OCI-M2 (cell line): Measurements from ENCODE around the gene DYNC1I1.

Source experiments
- DNase-seq: peaks from one replicate; lab custom pipeline; 2025; ENCODE audit not compliant: unreplicated experiment; lab: John Stamatoyannopoulos, UW

Gene DYNC1I1

DNA sequence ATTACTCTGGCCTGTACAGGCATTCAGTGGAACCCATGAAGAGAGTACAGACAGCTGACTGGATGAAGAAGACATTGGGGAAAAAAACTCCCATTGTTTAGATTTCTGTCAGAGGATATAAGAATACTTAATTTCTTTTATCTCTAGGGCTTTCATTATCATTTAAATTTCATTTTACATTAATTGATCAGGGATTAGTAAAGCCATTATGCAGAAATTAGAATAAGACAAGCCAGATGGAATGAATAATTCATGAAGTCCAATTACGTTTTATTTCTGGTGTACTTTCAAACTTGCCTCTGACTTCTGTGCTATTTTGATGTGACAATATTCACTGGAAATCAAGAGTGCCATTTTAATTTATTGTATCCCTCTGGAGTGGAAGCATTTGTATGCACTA is 302.5 kb downstream of the DYNC1I1 start:
- DNase-seq = no peak

DNA sequence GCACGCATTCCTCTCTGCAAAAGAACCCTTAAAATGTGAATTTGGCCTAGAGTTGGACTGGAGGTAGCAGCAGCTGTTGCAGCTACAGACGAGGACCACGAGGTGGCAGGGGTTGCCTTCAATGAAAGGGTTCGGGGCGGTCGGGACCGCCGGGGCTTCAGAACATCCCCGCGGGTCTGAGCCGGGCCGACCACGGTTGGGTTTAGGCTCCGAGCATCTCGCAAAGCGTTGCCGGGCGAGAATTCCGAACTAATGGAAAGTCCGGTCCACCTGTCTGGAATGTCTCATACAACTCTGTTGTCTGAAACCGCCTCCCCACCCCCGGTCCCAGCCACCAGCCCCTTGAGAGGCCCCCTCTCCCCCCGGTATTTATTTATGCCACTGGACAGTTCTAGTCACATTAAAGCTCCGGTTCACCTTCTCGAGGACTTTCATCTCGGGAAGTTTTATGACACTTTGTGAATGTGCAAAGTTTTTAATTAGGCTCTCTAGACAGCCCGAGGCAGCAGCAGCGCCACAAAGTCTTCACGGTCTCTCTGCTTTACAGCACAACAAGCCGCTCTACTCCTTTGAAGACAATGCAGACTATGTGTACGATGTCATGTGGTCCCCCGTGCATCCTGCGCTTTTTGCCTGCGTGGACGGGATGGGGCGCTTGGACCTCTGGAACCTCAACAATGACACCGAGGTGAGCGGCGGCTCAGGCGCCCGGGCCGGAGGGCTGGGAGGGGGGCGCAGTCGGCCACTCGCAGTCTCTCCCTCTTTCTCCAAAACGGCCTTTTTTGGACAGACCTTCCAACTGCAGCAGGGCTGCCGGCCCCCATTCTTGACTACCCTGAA is 303.4 kb downstream of the DYNC1I1 start:
- no peak for DNase-seq

- no peak for DNase-seq
These were observed 304.0 kb downstream of the DYNC1I1 start for GRCh38 chr7:96076350-96076707.

DNA sequence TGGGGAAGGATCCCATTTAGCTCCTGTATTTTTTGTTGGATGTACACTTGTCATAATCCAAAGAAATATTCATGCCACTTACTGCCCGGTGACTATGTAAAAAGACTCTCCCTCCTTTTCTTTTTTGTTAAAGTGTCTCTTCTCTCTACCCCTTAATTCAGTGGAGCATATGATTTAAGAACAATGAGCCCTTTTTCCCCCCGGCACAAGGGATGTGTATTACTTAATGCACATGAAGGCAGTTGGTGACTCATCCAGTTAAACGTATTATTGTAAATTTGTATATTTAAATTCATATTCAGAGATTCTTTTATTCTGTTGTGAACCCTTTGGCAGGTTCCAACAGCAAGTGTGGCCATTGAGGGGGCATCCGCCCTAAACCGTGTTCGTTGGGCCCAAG is 307.7 kb downstream of the DYNC1I1 start:
- DNase-seq = no peak

DNA sequence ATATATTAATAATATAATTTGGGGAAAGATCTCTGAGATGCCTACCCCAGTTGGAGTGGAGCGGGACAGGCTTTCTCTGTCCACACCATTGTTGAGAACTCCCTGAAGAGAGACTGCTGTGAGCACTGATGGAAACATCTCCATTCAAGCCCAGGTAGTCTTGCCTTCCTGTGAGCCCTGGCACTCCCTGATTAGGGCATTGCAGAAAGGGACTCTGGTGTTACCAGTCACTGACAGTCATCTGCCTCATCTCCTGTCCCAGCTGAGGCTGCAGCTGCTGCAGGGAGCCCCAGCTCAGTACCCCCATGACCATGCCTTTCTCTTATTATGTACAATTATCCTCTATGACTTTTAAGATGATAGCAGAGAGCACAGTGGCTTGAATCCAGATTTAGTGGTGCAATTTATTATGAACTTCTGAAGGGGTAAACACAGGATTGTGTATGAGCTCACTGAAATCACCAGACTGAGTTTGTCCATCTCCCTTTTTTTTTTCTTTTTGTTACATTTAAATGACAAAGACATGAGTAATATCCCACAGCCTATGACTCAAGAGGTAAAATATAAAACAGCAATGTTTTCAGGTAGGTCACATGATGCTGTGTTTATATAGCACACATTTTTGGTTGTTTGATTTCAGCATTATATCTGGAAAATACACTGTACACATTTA is 312.7 kb downstream of the DYNC1I1 start:
- no peak for DNase-seq

- no peak for DNase-seq
These were observed 313.6 kb downstream of the DYNC1I1 start for GRCh38 chr7:96085953-96086352.

- DNase-seq = no peak
These were observed 316.2 kb downstream of the DYNC1I1 start for GRCh38 chr7:96088579-96088978.

- DNase-seq = no peak
These were observed 317.2 kb downstream of the DYNC1I1 start for GRCh38 chr7:96089511-96089910.

GRCh38 chr7:96090756-96091155 is 318.4 kb downstream of the DYNC1I1 start:
- no peak for DNase-seq

DNA sequence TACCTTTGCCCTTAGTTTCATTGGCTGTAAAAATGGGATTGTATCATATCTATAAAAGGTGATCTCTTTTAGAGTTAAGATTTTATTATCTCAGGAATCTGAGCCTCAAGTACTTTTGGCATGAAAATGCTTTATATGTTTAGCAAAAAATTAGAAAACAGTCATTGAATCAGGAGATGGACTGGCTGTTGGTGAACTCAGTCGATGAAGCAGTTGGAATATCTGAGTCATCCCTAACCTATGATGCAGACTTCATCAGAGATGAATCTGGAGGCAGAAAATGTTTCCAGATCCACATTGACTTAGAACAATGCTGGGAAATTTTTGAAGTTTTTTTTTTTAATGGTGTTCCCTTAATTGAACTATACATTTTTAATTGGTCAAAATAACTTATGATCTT is 321.1 kb downstream of the DYNC1I1 start:
- DNase-seq = no peak

DNA sequence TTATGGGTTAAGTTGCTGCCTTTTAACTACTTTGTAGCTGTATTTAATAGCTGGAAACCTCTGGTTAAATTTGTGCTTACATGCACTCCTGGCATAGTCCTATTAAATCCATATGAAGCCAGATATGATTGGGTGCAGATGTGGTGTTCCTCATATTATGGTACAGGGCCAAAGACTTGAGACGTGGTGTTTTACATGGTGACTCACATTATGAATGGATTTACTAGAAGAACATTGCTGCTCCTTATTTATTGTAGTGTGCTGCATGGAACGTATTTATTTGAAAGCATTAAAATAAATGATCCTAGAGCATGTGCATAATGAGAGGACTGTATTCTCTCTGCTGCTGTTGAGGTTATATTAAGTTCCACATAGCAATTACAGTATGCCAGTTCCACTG is 325.5 kb downstream of the DYNC1I1 start:
- DNase-seq = no peak

- DNase-seq = no peak
These were observed 328.4 kb downstream of the DYNC1I1 start for GRCh38 chr7:96100737-96101136.

DNA sequence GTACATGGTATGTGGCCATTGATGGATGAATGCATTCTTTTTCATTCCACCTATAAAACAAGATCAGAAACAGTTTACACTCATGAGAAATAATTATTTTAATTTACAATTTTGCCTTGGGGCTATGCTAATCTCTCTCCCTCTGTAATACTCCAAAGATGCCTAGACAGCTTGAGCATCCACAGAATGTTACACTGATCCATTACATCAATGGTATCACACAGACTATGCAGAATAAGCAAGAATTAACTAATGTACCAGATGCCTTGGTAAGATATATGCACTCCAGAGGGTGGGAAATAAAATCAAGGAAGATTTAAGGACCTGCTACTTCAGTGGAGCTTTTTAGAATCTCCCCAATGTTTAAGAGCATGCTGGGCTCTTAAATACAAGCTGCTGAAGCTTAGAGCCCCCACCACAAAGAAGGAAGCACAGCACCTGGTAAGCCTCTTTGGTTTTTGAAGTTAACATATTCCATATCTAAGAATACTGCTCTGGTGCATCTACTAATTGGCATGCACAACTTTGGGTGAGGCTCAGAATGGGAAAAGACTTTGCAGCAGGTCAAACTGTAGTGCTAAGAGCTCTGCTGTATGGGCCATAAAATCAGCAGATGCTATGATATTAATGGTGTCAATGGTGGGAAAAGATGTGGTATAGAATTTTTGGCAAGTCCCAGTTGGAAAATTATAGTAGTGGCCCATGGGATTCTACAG is 329.9 kb downstream of the DYNC1I1 start:
- no peak for DNase-seq

- no peak for DNase-seq
These were observed 332.6 kb downstream of the DYNC1I1 start for GRCh38 chr7:96104984-96105383.

- no peak for DNase-seq
These were observed 339.1 kb downstream of the DYNC1I1 start for GRCh38 chr7:96111405-96111804.

- no peak for DNase-seq
These were observed 341.8 kb downstream of the DYNC1I1 start for GRCh38 chr7:96114190-96114589.

DNA sequence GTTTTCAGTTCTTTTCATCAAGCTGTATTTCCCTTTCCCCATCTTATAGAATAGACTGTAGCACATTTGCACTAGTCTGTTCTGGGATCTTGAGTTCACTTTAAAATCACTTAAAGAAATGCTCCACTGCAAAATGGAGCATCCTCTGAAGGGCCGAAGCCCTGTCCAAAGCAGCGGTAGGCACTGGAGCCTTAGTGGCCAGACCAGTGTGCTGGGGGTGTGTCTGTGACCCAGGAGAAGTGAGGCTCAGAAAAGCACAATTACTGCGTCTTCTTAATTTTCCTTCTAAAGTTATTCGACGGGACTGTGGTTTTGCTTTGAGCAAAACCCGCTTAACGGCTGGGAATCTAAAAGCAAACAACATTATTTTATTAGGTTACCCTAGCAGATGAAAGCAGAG is 343.8 kb downstream of the DYNC1I1 start:
- DNase-seq = no peak

DNA sequence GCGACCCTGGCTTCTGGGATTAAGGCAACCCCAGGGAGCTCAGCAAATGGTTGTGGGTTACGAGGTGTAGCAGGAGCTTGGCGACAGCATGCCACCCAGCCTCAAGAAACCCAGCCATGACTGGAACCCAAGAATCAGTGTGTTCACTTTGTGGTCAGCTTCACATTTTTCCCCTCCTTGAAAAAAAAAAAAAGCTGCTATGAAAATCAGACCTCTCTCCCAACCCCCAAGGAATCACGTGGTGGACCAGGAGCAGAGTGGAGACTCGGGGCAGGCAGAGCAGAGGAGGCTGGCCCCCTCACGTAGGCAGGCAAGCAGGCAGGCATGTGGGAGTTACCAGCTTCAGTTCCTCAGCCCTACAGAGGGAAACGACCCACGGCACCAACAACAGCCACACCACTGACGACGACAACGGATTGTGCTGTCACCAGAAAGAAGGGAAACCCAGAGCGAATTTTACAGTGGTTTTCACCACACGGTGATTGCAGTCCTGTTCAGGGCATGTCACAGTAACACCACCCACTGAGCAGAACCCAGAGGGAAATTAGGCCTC is 346.2 kb downstream of the DYNC1I1 start:
- no peak for DNase-seq

DNA sequence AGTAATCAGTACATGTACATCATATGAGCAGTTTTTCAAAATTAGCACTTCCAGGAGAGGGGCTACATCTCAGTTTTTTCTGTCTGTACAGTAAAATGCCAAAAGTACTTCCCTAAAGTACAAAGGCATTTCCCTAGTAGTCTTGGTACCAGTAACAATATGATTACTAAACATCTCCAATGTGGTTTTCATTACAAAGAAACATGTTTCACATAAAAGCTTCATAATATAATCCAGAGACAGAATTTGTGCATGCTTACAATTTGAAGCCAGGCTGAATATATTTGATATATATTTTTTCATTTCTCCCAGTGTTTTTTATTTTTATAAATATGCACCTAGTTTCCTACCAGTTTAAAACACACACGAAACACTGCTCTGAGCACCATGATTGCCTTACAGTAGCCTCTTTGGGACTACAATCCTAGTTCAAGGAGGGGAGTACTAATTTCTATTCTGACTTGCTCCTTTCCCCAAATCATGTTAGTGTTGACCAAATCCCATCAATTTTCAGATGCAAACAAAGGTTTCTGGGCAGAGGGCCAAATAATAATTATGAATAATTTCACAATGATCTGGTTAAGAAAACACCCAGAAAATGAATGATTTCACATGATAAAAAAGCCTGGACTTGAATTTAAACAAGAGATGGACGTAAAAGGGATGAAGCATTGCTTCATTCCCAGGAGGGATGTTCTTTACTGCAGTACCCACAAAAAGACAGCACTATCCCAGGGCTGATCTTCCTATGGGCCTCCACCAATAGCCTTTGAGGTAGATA is 348.3 kb downstream of the DYNC1I1 start:
- no peak for DNase-seq

- no peak for DNase-seq
These were observed 349.4 kb downstream of the DYNC1I1 start for GRCh38 chr7:96121752-96122151.

- no peak for DNase-seq
These were observed 350.4 kb downstream of the DYNC1I1 start for GRCh38 chr7:96122746-96123145.
